Mucosa of descending colon (tissue), 3 donors: ENCODE measurements around the gene KRT86. TPM values are rescaled to one million over a fixed set of nuclear protein-coding genes. Genes with fewer than 3 reads are reported as not detected.
A peak's percentile ranks its signal among the peaks of the same experiment; 100 is the strongest.

Source experiments
- ATAC-seq: fragments of 200-7000 bp; cut with Tn5 transposase; one replicate; pipeline ENCODE4 v1.9.1; 2020; ENCODE audit warnings: mild to moderate bottlenecking, moderate library complexity
- DNase-seq, 3 donors: peaks; one replicate each; pipeline ENCODE4 v3.0.0-alpha.2; 2020
- H3K36me3 ChIP-seq: fragments of 200-600 bp; one replicate; pipeline ENCODE4 v1.8.0; 2021; ENCODE audit warnings: low read depth, mild to moderate bottlenecking
- H3K4me1 ChIP-seq: fragments of 200-600 bp; one replicate; pipeline ENCODE4 v1.8.0; 2021; ENCODE audit warnings: low read depth, mild to moderate bottlenecking
- H3K4me3 ChIP-seq: fragments of 200-600 bp; one replicate; pipeline ENCODE4 v1.8.0; 2021; ENCODE audit warnings: mild to moderate bottlenecking
- H3K9me3 ChIP-seq: fragments of 200-600 bp; one replicate; pipeline ENCODE4 v1.8.0; 2021; ENCODE audit warnings: mild to moderate bottlenecking
- intact Hi-C, 2 donors: fragments of 100-400 bp; cut with DNase I in 1 of 2; cut with micrococcal nuclease in 1 of 2; formaldehyde crosslinking; loops; one replicate each; pipeline versions ENCODE4 v1.11.0 to v1.11.1; 2022; cut with DNase I, micrococcal nuclease
- total RNA-seq, 3 donors: library from RNA; stranded (reverse); fragmentation: NEBNext Ultra II Directional in 2 of 3; extraction: Animal tissue kit (Norgen Biotek cat#: 25700) in 2 of 3; gene quantifications; one replicate each; pipeline versions ENCODE4 v1.2.1 to v1.2.4, GENCODE V29; 2021 to 2023
- TF ChIP-seq, protein P1 (sequence below): fragments of 200-600 bp; IDR thresholded peaks from one replicate; pipeline ENCODE4 v1.8.0; 2022; ENCODE audit warnings: antibody characterized with exemption, mild to moderate bottlenecking
- donor health status: DM: no; HTN: no; CAD: no; lungs with moderate emphysema.
- donor health status: DM: no; HTN: no; CAD: no.
- donor health status: DM: no; HTN: yes; CAD: no.

The KRT86 gene
- total RNA-seq, 3 donors from 2014 or later: 0.35 to 0.58 TPM; not detected in 1

DNA sequence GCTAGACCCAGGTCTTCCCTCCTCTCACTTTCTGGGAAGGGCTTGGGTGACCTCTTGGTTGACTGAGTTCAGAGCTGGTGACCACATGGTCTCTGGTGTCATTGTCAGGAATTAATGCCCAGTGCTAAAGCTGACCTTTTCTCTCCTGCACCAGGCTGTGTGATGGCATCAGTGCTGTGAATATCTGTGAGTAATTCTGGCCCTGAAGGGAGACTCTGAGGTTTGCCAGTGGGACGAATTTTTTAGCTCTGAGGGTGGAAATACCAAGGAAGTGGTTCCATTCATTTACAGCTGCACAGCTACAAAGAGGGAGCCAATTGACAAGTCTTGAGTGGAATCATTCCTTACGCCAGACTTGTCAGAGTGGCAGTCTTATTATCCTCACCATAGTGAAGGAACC, 6.2 kb upstream of the KRT86 start:
- no peaks in the 10 kb centered on the region for H3K4me1 ChIP-seq
- DNase-seq (no peak), ATAC-seq (no peak)
- no peaks in the 10 kb centered on the region for H3K36me3 ChIP-seq
- H3K4me3 ChIP-seq: no peak overlapping the region
- no peaks in the 10 kb centered on the region for H3K9me3 ChIP-seq
- intact Hi-C loops: no loop called here
- TF ChIP-seq, protein P1, sequence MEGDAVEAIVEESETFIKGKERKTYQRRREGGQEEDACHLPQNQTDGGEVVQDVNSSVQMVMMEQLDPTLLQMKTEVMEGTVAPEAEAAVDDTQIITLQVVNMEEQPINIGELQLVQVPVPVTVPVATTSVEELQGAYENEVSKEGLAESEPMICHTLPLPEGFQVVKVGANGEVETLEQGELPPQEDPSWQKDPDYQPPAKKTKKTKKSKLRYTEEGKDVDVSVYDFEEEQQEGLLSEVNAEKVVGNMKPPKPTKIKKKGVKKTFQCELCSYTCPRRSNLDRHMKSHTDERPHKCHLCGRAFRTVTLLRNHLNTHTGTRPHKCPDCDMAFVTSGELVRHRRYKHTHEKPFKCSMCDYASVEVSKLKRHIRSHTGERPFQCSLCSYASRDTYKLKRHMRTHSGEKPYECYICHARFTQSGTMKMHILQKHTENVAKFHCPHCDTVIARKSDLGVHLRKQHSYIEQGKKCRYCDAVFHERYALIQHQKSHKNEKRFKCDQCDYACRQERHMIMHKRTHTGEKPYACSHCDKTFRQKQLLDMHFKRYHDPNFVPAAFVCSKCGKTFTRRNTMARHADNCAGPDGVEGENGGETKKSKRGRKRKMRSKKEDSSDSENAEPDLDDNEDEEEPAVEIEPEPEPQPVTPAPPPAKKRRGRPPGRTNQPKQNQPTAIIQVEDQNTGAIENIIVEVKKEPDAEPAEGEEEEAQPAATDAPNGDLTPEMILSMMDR: no peak

DNA sequence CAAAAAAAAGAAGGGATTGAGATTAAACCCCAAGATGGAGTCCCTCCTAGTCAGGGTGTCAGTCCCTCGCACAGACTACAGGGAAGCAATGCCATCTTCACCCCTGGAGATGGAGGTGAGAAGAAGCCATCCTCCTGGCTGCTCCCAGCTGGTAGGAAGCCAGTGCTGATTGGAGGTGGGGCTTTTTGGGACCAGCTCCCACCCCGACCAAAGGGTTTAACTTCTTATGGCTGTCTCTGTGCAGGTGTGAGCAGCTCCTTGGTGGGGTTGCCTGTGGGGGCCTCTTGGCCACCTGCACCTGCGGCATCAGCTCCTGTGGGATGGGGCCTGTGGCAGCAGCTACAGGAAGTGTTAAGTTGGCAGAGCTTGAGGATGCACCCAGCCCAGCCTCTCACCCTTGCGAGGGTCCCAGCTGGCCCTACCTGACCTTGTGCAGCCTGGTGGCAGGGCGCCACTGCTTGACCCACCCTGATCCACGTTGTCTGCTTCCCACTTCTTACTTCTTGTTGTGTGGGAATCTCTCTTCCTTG, 3.8 kb upstream of the KRT86 start:
- intact Hi-C loops: no loop called here

DNA sequence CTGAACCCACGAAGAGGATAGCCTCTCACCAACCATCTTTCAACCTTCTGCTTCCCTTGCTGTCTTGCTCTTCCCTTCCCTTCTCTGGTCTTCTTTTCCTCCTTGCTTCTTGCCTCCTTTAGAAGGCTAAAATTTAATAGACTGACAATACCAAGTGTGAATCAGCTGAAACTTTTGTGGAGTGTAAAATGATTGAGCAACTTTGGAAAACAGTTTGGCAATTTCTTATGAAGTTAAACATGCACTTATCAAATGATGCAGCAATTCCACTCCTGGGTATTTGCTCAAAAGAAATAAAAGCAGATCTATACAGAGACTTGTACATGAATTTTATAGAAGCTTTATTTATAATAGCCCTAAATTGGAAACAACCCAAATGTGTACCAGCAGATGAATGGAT, 3.3 kb upstream of the KRT86 start:
- TF ChIP-seq, protein P1: no peak
- Histone ChIP-seq H3K9me3 (no peaks in the 10 kb centered on the region), H3K4me1 (no peaks in the 10 kb centered on the region), H3K36me3 (no peaks in the 10 kb centered on the region), H3K4me3 (no peak overlapping the region)
- ATAC-seq: no peak
- intact Hi-C loops: no loop called here
- no peak for DNase-seq

More for the DNA sequence above, 3.8 kb upstream of the KRT86 start:
- Histone ChIP-seq H3K4me1 (no peaks in the 10 kb centered on the region), H3K9me3 (no peaks in the 10 kb centered on the region), H3K4me3 (no peak overlapping the region), H3K36me3 (no peaks in the 10 kb centered on the region)
- DNase-seq (no peak), ATAC-seq (no peak)
- TF ChIP-seq, protein P1: no peak

DNA sequence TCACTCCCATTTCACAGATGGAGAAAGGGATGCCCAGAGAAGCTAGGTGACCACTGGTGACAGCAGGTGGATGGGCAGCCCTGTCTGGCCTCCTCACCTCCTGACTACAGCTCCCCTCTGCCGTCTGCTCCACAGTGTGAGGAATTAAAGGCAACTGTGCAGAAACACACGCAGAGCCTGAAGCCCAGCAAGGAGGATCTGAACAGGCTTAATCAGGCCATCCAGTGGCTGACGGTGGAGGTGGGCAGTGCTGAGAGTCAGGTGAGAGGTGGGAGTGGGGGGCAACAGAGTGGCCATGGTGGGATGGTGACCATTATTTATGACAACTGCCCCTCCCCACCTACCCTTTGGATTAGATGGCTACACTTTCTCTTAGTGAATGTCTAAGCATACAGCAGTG, 1.2 kb downstream of the KRT86 start:
- H3K9me3 ChIP-seq: no peaks in the 10 kb centered on the region
- DNase-seq (no peak), ATAC-seq (no peak)
- no peaks in the 10 kb centered on the region for H3K36me3 ChIP-seq
- intact Hi-C loops: no loop called here
- no peaks in the 10 kb centered on the region for H3K4me1 ChIP-seq
- no peak overlapping the region for H3K4me3 ChIP-seq
- TF ChIP-seq, protein P1: no peak

DNA sequence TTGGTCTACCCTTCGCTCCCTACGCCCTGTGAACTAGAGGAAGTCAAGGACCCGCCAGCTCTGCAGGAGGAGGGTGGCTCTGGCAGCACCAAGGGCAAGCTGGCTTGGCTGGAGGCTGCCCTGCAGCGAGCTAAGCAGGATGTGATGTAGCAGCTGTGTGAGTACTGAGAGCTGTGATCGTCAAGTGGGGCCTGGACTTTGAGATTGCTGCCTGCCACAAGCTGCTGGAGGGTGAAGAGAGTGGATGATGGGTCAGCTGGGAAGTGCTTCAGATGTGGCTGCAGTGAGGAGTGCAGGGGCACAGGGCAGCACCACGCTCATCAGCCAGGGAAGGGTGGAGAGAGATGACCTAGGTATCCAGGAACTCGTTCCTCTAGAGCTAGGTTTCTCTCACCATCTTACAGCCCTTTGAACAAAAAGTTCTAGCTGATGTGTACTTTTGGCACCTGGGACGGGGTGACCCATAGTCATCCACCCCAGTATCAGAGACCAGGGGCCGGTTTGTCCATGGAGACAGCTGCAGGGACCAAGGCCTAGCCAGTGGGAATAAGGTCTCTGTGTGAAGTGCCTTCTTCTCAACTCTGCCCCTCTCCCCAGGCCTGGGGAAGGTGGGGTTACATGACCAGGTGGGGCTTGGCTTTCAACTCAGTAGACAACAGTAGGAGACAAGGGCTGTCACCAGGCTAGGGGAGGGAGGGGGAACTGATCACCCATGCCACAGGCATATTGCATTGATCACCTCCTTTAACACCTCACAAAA, 3.2 kb downstream of the KRT86 start:
- H3K4me1 ChIP-seq: no peaks in the 10 kb centered on the region
- no peak overlapping the region for H3K4me3 ChIP-seq
- TF ChIP-seq, protein P1: no peak
- H3K9me3 ChIP-seq: no peaks in the 10 kb centered on the region
- ATAC-seq (peak; percentile 5), DNase-seq (no peak)
- H3K36me3 ChIP-seq: no peaks in the 10 kb centered on the region
- intact Hi-C loops: no loop called here
